HG03139 (cell line): ENCODE data around the gene NCMAP.
"Not testable (repeated sequence)": the region's sequence is repeated elsewhere in the genome, so short reads cannot be mapped to it uniquely, and the experiment has no call there.

Experiments
- ATAC-seq: cut with Tn5 transposase; IDR thresholded peaks from one replicate; pipeline ENCODE4 v1.9.1; 2021; ENCODE audit not compliant: unreplicated experiment

The NCMAP gene, protein sequence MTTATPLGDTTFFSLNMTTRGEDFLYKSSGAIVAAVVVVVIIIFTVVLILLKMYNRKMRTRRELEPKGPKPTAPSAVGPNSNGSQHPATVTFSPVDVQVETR

DNA sequence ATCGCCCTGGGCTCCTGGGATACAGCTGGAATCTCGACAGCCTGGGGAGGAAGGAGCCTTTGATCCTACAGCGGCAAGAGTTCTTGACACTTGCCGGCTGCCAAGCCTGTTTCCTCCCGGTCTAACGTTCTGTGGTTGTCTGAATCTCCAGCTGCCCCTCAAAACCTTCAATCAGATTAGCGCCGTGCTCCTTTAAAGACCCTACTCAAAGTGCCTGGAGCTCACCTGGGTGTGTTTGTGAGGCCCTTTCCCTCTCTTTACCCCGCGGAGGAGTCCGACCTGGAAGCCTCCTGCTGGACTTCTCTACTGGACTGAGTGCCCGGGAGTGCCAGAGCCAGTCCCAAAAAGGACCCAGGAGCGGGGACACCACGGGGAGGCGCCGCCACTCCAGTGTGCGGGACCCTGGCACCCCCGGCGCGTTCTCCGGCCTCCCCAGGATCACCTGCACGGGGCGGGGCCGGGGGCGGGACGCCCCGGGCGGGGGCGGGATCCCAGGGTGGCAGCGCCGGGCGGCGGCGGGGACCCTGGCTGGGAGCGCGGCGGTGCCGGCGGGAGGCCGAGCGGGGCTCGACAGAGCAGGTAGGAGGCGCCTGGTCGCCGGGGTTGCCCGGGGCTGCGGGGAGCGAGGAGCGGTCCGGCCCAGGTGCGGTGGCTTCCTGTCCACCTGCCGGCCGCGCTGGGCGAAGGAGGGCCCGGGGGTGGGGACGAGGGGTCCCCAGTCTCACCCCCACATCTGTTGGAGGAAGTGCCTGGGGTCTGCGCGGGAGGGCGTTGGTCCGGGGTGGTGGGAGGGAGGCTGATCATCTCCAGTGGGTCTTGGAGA lies at the start of gene NCMAP:
Gene NCMAP, plus strand, starts transcription at position 497 of the 823 bp plus-strand sequence. CDS start 39,344 bp downstream, outside the sequence.
- ATAC-seq, result no peak

DNA sequence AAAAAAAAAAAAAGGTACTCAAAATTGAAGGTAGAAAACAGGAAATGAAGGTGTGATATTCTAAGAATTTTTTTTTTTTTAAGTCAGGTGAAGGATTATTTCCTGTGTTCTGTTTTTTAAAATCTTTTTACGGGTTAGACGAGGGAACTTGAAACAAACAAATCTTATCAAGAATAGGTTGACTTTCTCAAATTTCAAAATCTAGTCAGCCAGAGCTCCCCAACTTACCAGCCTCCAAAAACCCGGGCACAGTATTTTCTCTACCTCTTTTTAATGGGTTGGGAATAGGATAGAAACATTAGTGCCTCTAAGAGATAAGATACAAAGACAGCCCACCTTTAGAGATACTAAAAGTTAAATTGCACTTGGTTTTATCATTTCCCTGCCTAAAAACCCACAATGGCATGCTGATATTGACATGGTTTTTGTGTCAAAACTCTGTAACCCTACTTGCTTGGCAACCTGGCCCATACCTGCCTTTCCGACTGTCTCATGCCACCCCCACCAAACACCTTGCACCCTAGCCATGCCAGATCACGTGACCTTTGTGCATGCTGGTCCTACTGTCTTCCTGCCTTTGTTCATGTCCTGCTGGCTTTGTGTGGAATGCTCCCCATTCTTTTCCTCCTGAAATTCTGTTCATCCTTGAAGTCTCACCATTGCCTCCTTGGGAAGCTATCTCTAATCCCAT lies 49.1 kb upstream of the NCMAP start:
- no peak for ATAC-seq

DNA sequence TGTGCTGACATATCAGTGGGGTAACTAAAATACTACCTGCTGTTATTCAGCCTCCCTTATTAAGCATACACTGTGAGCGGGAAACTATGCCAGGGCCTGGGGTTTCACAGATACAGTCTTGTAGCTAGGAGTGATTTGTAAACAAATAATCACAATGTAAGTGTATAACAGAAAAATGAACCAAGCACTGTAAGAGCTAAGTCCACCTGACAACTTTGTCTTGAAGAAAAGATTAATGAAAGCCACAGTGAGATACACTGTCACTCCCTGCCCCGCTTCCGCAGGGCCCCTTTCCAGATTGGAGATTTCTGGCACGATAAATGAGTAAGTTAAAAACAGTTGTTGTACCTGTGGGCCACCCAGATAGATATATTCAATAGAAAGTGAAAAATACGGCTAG lies 48.5 kb upstream of the NCMAP start:
- no peak for ATAC-seq

DNA sequence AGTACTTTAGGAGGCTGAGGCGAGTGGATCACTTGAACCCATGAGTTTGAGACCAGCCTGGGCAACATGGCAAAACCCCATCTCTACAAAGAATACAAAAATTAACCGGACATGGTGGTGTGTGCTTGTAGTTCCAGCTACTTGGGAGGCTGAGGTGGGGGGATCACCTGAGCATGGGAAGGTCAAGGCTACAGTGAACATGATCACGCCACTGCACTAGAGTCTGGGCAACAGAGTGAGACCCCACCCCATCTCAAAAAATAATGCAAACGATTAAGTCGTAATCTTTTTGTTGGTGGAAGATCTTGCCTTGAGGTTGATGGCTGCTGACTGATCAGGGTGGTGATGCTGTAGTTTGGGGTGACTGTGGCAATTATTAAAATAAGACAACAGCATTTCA lies 47.0 kb upstream of the NCMAP start:
- ATAC-seq, result no peak

DNA sequence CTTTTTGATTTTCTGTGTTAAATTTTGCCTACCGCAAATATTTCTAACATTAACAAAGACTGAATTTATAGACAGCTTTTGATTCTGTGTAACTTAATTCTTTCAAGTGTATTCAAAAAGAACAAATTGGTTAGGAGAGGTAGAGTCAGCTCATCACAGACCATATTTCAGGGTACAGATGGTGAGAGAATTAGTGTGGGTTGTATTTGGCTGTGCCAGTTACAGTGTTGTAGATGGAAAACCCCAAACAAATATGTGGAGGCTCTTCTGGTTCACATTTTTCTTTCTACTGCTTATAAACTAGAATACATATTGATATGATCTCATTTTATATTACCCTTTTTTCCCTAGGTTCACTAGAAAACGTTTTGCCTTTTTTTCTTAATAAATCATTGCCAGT lies 42.2 kb upstream of the NCMAP start:
- ATAC-seq, result no peak

DNA sequence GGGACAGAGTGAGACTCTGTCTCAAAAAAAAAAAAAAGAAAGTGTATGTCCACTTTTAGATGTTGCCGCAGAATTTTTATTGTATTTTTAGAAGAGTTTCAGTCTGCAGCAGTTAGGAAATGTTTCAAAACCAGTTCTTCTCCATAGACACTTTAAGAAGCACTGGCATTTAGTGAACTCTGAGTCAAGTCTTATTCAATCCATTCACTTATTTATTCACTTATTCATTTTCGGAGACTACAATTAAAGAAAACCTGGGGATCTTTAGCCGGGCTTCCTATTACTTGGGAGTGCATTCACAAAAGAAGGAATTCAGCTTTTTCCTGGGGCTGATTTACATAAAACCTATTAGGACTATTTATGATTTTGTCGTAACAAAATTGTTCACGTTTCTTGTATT lies 40.9 kb upstream of the NCMAP start:
- no peak for ATAC-seq

DNA sequence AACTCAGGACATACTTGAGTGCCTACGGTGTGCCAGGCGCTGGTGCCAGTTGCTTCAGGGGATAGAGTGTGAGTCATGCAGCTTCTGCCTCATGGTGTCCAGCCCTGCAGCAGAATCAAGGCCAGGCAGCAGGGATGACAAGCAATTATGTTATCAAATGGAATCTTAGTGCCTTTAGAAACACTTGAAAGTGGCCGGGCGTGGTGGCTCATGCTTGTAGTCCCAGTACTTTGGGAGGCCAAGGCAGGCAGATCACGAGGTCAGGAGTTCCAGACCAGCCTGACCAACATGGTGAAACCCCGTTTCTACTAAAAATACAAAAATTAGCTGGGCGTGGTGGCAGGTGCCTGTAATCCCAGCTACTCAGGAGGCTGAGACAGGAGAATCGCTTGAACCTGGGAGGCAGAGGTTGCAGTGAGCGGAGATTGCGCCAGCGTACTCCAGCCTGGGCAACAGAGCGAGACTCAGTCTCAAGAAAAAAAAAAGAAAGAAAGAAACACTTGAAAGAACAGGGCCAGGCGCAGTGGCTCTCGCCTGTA lies 40.1 kb upstream of the NCMAP start:
- not testable (repeated sequence) for ATAC-seq

DNA sequence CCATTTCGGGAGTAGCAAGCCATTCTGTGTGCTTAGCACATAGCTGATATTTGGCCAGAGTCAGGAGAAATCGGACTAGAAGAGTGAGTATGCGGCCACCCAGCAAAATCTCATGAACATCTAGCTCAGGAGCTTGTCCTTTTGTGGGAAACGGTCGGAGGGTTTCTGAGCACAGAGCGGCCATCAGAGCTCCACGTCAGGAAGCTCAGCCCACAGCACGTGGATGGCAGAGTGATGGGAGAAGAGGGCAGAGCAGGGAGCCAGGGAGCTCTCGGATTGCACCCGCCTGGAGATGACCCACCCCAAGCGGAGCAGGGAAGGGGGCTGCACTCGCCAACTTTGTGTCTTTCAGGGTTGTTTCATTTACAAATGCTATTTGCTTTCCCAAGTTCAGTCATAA lies 39.4 kb upstream of the NCMAP start:
- ATAC-seq, result no peak

DNA sequence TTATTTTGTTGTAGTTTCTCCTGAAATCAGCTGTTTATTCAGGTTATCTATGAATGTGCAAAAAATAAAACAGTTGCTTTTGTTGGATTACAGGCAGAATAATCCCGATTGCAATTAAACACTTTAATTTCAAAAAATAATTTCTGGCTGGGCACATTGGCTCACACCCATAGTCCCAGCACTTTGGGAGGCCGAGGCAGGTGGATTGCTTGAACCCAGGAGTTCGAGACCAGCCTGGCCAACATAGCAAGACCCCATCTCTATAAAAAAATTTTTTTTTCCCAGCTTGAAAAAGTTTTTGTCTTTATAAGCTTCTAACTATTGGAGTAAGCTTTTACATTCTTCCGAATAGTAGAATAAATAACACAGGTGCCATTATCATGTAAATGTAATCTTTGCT lies 38.0 kb upstream of the NCMAP start:
- no peak for ATAC-seq

DNA sequence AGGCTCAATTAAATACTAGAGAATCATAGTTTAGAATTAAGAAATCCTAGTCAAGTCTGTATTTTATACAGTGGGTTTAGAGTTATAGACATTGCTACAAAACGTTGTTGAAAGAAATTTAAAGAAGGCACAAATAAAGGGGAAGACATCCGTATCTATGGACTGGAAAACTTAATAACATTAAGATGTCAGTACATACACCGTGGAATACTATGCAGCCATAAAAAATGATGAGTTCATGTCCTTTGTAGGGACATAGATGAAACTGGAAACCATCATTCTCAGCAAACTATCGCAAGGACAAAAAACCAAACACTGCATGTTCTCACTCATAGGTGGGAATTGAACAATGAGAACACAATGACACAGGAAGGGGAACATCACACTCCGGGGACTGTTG lies 35.6 kb upstream of the NCMAP start:
- not testable (repeated sequence) for ATAC-seq

DNA sequence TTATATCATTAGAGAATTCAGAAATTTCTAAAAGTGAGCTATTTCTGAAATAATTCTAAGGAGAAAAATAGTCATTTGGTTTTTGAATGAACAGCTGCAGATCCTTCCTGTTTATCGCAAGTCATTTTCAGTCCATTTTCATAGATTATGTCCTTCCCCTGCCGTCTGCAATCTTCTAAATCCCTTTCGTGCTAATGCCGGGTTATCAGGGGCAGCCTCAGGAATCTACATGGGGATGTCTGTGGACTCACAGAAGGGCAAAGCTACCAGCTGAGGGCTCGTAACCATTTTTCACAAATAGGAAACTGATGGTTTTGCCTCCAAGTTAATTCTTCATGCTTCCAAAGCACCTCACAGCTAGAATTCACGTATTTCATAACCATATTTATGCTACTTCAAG lies 30.3 kb upstream of the NCMAP start:
- no peak for ATAC-seq

DNA sequence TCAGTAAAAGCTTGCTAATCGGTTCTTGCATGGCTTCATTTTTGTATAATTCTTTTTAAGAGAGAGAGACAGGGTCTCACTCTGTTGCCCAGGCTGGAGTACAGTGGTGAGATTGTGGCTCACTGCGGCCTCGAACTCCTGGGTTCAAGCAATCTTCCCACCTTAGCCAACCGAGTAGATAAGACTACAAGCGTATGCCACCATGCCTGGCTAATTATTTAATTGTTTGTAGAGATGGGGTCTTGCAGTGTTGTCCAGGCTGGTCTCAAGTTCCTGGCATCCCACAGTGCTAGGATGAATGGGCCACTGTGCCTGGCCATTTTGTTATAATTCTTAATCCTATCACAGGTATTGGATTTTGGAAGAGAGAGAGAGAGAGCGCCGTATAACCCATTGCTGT lies 29.8 kb upstream of the NCMAP start:
- ATAC-seq, result no peak

DNA sequence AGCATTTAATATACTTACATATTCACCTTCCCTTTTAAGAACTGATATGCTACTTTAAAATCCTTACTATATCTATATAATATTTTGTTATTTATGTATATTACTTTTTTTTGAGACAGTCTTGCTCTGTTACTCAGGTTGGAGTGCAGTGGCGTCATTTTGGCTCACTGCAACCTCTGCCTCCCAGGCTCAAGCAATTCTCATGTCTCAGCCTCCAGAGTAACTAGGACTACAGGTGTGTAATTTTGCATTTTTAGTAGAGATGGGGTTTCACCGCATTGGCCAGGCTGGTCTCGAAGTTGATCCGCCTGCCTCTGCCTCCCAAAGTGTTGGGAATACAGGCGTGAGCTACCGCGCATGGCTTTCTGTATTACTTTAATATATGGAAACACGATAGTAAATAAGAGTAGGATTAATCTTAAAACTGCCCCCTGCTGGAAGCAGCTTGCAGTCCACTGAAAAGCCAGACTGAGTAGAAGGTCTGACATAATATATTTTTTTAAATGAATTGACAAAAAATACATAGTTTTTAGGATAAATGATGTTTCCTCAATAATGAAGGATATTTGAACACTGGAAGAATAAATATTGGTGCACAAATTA lies 28.8 kb upstream of the NCMAP start:
- ATAC-seq, result no peak

DNA sequence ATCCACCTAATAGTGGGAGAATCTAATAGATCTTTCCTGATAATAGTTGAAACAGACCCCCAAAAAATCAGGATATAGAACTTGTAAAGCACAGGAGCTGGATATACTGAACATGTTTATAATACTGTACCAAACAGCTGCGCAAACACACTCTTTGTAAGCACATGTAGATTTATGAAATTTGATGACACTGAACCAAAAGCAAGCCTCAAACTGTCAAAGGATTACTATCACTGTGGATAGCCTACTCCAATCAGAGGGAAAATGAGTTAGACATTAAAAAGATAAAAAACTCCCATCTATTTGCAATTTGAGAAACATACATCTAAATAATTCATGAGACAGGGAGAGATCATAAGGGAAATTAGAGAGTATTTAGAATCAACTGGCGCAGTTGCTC lies 27.1 kb upstream of the NCMAP start:
- ATAC-seq, result no peak

DNA sequence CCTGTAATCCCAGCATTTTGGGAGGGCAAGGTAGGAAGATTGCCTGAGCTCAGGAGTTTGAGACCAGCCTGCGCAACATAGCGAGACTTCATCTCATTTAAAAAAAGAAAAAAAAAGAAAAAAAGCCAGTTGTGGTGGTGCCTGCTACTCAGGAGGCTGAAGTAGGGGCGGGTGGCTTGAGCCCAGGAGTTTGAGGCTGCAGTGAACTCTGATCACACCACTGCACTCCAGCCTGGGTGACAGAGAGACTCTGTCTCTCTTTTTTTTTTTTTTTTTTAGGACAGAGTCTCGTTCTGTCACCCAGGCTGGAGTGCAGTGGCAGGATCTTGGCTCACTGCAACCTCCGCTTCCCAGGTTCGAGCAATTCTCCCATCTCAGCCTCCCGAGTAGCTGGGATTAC lies 26.6 kb upstream of the NCMAP start:
- not testable (repeated sequence) for ATAC-seq

DNA sequence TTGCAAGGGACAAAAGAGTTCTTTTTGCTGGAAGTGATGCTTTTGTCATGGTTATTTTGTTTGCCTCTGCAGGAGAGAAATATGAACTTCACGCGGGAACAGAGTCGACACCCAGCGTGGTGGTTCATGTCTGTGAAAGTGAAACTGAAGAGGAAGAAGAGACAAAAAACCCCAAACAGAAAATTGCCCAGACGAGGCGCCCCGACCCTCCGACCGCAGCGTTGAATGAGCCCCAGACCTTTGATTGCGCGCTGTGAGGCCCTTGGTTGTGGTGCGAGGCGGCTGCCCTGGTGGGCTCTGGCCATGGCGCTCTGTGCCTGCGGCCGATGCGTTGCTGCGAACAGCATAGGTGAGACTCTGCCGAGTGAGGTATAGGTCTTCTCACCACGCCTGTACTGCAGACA lies 20.9 kb upstream of the NCMAP start:
- no peak for ATAC-seq

DNA sequence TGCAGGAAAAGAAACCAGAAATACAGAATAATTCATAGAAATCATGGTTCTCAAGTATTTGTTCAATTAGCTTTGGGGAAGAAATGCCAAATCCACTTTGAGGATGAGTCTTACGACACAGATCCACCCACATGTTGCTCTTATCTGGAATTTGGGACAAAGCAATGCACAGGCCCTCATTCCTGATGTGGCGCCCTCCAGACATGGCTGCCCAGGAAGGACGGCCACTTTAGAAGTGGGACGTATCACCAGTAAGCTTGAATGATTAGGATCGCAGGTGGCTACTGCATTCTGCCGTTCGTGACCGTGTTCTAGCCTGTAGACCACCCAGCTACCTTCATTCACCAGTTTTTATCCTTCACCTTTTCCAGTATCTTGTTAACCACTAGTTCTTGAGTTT lies 20.1 kb upstream of the NCMAP start:
- ATAC-seq, result no peak

DNA sequence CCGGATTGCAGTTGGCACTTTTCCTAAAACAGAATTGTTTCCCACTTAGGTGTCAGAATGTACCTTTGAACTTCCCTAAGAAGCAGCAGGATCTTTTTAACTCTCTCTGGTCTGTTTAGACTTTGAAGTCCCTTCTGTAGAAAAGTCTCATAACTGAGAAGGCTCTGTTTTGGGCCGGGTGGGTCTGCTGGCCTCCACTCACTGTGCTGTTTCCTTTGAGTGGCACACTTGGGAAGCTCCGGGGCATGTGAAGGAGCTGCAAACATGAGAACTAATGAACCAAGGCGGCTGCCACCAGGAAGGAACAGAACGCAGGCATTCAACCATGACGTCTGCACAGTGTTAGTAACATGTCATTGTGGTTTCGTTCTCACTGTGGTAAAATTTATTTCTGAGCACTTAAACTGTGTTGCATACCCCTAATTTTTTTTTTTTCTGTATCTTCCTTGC lies 19.5 kb upstream of the NCMAP start:
- ATAC-seq, result peak; percentile 63

DNA sequence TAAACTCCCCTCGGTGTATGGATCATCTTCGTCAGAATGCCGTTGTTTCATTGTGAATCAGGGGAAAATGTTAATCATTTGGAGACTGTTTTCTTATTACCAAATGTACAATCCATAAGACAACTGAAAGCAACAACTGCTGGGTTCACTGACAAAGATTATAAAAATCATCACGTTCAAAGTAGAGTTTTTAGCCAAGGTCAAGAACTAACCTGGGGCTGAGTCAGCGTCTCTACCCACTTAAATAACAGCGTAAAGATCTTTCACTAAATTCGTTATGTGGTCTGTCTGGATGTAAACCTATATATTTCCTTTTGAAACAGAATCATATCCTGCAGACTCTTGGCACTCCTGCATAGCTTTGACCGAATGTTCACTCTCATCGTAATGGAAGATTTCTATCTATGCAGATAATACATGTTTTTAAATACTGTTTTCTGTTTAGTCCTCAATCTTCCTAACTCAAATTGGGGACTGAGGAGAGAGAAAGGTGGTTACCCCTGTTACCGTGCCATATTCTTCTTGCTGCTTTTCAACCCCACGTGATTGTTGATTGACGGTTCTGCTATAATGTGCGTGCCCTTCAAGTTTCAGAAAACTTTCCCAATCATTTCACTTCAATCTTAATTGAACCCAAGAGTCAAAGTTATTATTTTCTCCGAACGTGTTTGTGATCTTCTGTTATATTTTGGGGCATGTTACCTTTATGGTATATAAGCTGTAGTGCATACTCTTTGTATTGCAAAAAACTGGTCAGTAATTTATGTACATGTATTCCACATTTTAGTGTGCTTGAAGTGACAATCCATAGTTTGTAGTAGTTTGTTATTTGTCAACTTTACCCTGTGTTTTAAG lies 15.6 kb upstream of the NCMAP start:
- ATAC-seq, result no peak

DNA sequence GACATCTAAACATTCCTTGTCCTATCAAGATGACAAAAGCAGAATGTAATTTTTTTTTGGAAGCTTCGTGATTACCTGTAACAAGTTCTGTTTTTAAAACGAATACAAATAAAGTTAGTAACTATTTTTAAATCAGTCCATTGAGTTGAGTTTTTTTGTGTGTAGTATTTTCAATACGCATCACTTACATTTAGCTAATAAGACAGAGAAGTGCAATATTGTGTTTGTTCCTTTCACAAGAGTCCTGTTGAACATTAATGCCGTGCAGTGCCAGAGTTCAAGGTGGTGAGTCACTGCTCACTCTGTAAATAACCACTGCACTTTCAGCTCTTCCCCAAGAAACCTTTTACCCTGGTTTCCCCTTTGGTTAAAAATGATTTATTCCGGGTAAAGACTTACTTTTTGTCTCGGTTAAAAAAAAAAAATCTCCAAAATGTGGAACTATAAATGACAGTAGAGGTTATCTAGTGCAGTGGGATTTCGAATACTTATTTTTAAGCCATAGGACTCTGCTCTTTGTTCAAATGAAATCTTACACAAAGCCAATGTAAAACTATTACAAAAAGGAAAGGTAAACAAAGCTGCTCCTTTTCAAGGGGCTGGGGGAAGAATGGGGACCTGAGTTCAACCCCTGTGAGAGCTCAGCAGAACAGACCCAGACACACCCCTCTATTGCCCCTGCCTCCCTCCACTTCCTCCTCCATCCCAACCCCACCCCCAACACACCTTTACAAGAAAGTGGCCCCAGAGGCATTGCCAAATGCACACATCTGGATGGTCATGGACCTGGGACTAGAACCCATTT lies 14.8 kb upstream of the NCMAP start:
- ATAC-seq, result no peak
